H9 (cell line): Measurements from ENCODE around the gene GPD2. TPM values are rescaled to one million over a fixed set of nuclear protein-coding genes. Genes with fewer than 3 reads are reported as not detected.

Experiments
- DNase-seq: peaks from one replicate; pipeline ENCODE4 v3.0.0-alpha.2; 2017
- H2AFZ ChIP-seq: one replicate; pipeline ENCODE4 v1.6.1; 2013; ENCODE audit warnings: mild to moderate bottlenecking, low read length, control low read depth, moderate library complexity
- H2AK5ac ChIP-seq: 2 replicates; pipeline ENCODE4 v1.6.1; 2013; ENCODE audit warnings: low read length, control low read depth, mixed read lengths; ENCODE audit not compliant: insufficient read length
- H2BK120ac ChIP-seq: one replicate; pipeline ENCODE4 v1.6.1; 2013; ENCODE audit warnings: low read depth, mild to moderate bottlenecking, low read length, control low read depth, inconsistent platforms; ENCODE audit not compliant: poor library complexity, severe bottlenecking
- H2BK12ac ChIP-seq: 2 replicates; pipeline ENCODE4 v1.6.1; 2013; ENCODE audit warnings: low read length, control low read depth, mixed read lengths, low read depth; ENCODE audit not compliant: insufficient read length
- H2BK15ac ChIP-seq: 2 replicates; pipeline ENCODE4 v1.6.1; 2013; ENCODE audit warnings: low read depth, low read length, control low read depth
- H2BK20ac ChIP-seq: one replicate; pipeline ENCODE4 v1.6.1; 2013; ENCODE audit warnings: low read depth, mild to moderate bottlenecking, low read length, control low read depth, inconsistent platforms; ENCODE audit not compliant: poor library complexity, severe bottlenecking
- H2BK5ac ChIP-seq: 2 replicates; pipeline ENCODE4 v1.6.1; 2013; ENCODE audit warnings: low read length, control low read depth, mixed read lengths; ENCODE audit not compliant: insufficient read length
- H3K14ac ChIP-seq: 2 replicates; pipeline ENCODE4 v1.6.1; 2013; ENCODE audit warnings: low read length, control low read depth; ENCODE audit not compliant: insufficient read depth
- H3K18ac ChIP-seq: 2 replicates; pipeline ENCODE4 v1.6.1; 2013; ENCODE audit warnings: low read depth, mild to moderate bottlenecking, mixed read lengths, low read length, control low read depth; ENCODE audit not compliant: insufficient read length
- H3K23ac ChIP-seq: 2 replicates; pipeline ENCODE4 v1.6.1; 2013; ENCODE audit warnings: low read length, control low read depth, mixed read lengths, low read depth; ENCODE audit not compliant: insufficient read length
- H3K23me2 ChIP-seq: 2 replicates; pipeline ENCODE4 v1.6.1; 2013; ENCODE audit warnings: low read depth, mild to moderate bottlenecking, mixed read lengths, low read length, control low read depth; ENCODE audit not compliant: insufficient read length, poor library complexity, severe bottlenecking
- H3K27ac ChIP-seq: 2 replicates; pipeline ENCODE4 v1.5.1; 2013; ENCODE audit warnings: low read length, control low read depth, mixed read lengths, low read depth; ENCODE audit not compliant: insufficient read length
- H3K27me3 ChIP-seq: 2 replicates; pipeline ENCODE4 v1.6.1; 2013; ENCODE audit warnings: low read length, control low read depth, inconsistent platforms; ENCODE audit not compliant: insufficient read depth
- H3K4ac ChIP-seq: 2 replicates; pipeline ENCODE4 v1.6.1; 2013; ENCODE audit warnings: low read depth, mild to moderate bottlenecking, control low read depth, inconsistent platforms, low read length, moderate library complexity
- H3K4me1 ChIP-seq: 2 replicates; pipeline ENCODE4 v1.6.1; 2013; ENCODE audit warnings: low read length, control low read depth, inconsistent platforms; ENCODE audit not compliant: insufficient read depth
- H3K4me2 ChIP-seq: 2 replicates; pipeline ENCODE4 v1.6.1; 2013; ENCODE audit warnings: low read length, control low read depth, mixed read lengths; ENCODE audit not compliant: insufficient read length, insufficient read depth
- H3K56ac ChIP-seq: 2 replicates; pipeline ENCODE4 v1.6.1; 2013; ENCODE audit warnings: low read depth, mild to moderate bottlenecking, mixed read lengths, low read length, control low read depth; ENCODE audit not compliant: insufficient read length
- H3K79me1 ChIP-seq: 2 replicates; pipeline ENCODE4 v1.6.1; 2013; ENCODE audit warnings: low read depth, mild to moderate bottlenecking, moderate library complexity, low read length, control low read depth, inconsistent platforms; ENCODE audit not compliant: insufficient read depth, poor library complexity, severe bottlenecking
- H3K79me2 ChIP-seq: 2 replicates; pipeline ENCODE4 v1.6.1; 2013; ENCODE audit warnings: low read length, control low read depth, inconsistent platforms; ENCODE audit not compliant: insufficient read depth
- H3K9ac ChIP-seq: 2 replicates; pipeline ENCODE4 v1.6.1; 2013; ENCODE audit warnings: low read length, control low read depth, mixed read lengths; ENCODE audit not compliant: insufficient read length; ENCODE audit errors: extremely low read depth
- H3K9me3 ChIP-seq: one replicate; pipeline ENCODE4 v1.6.1; 2013; ENCODE audit warnings: low read depth, low read length, inconsistent platforms; ENCODE audit not compliant: control insufficient read depth
- H3T11ph ChIP-seq: one replicate; pipeline ENCODE4 v1.6.1; 2013; ENCODE audit warnings: mild to moderate bottlenecking, low read length, control low read depth, inconsistent platforms
- H4K20me1 ChIP-seq: one replicate; pipeline ENCODE4 v1.6.1; 2013; ENCODE audit not compliant: control insufficient read depth, insufficient read length, insufficient read depth
- H4K5ac ChIP-seq: 2 replicates; pipeline ENCODE4 v1.6.1; 2013; ENCODE audit warnings: low read depth, mild to moderate bottlenecking, mixed read lengths, low read length, control low read depth; ENCODE audit not compliant: insufficient read length
- H4K8ac ChIP-seq: replicated peaks from 2 replicates; pipeline ENCODE4 v1.6.1; 2013; ENCODE audit warnings: low read length, control low read depth, mixed read lengths, low read depth; ENCODE audit not compliant: insufficient read length
- H4K91ac ChIP-seq: 2 replicates; pipeline ENCODE4 v1.6.1; 2013; ENCODE audit warnings: low read depth, mild to moderate bottlenecking, moderate library complexity, mixed read lengths, low read length, control low read depth; ENCODE audit not compliant: insufficient read length
- H3K27ac Mint-ChIP-seq, 3 experiments: 2 replicates in 2 of 3; 3 replicates in 1 of 3; pipeline ENCODE4 v1.8.0; 2020 to 2021; ENCODE audit warnings: mixed read lengths in 3 of 3, mild to moderate bottlenecking in 1 of 3, moderate library complexity in 1 of 3
- H3K27me3 Mint-ChIP-seq: 2 replicates; pipeline ENCODE4 v1.8.0; 2021; ENCODE audit warnings: low read depth, mild to moderate bottlenecking, moderate library complexity, mixed read lengths
- H3K36me3 Mint-ChIP-seq, 3 experiments: 2 replicates in 2 of 3; 3 replicates in 1 of 3; pipeline ENCODE4 v1.8.0; 2020 to 2021; ENCODE audit warnings: low read depth in 3 of 3, mixed read lengths in 3 of 3; ENCODE audit not compliant: insufficient read depth in 1 of 3
- H3K4me1 Mint-ChIP-seq, 2 experiments: 2 replicates each; pipeline ENCODE4 v1.8.0; 2020; ENCODE audit warnings: mixed read lengths in 2 of 2
- H3K4me3 Mint-ChIP-seq, 2 experiments: 2 replicates in 1 of 2; 3 replicates in 1 of 2; pipeline ENCODE4 v1.8.0; 2020 to 2021; ENCODE audit warnings: mild to moderate bottlenecking in 2 of 2, mixed read lengths in 2 of 2, moderate library complexity in 1 of 2
- H3K9me3 Mint-ChIP-seq, 2 experiments: 2 replicates in 1 of 2; 3 replicates in 1 of 2; pipeline ENCODE4 v1.8.0; 2020; ENCODE audit warnings: mild to moderate bottlenecking in 2 of 2, mixed read lengths in 2 of 2, moderate library complexity in 1 of 2
- CTCF ChIP-seq: fragments of 200-600 bp; sonication (generic); conservative IDR thresholded peaks from 3 replicates; pipeline ENCODE4 v1.8.0; 2021; ENCODE audit warnings: antibody characterized with exemption, mild to moderate bottlenecking
- WGBS: extraction: QIAGEN DNeasy Blood & Tissue Kit; methylation state at CpG from one replicate; pipeline ENCODE4 v1.1.7; 2013; ENCODE audit warnings: missing lambda C conversion rate, low lambda C conversion rate, mixed read lengths; ENCODE audit not compliant: insufficient read length; ENCODE audit errors: extremely low coverage; 5-methylcytosine and 5-hydroxymethylcytosine counted together
- total RNA-seq: library from RNA; stranded (reverse); gene quantifications from 2 replicates; pipeline ENCODE4 v1.2.1, GENCODE V29; 2021

Gene GPD2
- total RNA-seq, 1 experiment from 2014 or later, result 46.0 TPM

DNA sequence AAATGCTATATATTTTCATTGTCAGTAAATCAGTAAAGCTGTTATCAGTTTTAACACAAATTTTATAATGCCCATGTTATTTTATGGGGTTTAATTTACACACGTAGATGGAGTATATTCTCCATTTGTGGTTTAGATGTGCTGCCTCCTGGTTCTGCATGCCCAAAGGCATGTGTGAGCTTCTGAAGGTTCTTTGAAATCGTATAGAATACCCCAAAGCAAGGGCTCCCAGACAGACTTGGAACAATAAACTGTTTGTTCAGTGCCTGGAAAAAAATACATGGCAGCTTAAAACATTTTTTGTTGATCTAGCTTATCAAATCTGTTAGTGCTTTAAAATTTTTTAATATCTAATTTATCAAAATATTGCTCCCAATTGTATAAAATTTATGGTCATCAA, 150.4 kb downstream of the GPD2 start:
- Mint-ChIP-seq H3K4me1 (peaks cover 30 to 49% of the 10 kb centered on the region in 2 experiments), H3K27me3 (no peaks in the 10 kb centered on the region), H3K27ac (no peak overlapping the region), H3K4me3 (no peak overlapping the region), H3K9me3 (no peaks in the 10 kb centered on the region), H3K36me3 (no peaks in the 10 kb centered on the region)
- H2BK20ac ChIP-seq, result no peak overlapping the region
- H3K56ac ChIP-seq, result no peak overlapping the region
- H2AK5ac ChIP-seq, result no peak overlapping the region
- no peak for DNase-seq
- H2BK5ac ChIP-seq, result no peak overlapping the region
- H3K14ac ChIP-seq, result no peak overlapping the region
- no peak overlapping the region for H2BK15ac ChIP-seq
- no peak overlapping the region for H2BK12ac ChIP-seq
- no peaks in the 10 kb centered on the region for H3K23me2 ChIP-seq
- H4K5ac ChIP-seq, result no peak overlapping the region
- H3K23ac ChIP-seq, result no peak overlapping the region
- no peak overlapping the region for H3T11ph ChIP-seq
- no peaks in the 10 kb centered on the region for H3K27me3 ChIP-seq
- H3K18ac ChIP-seq, result no peak overlapping the region
- H4K8ac ChIP-seq, result no peak overlapping the region
- no peak overlapping the region for H3K9ac ChIP-seq
- no peaks in the 10 kb centered on the region for H3K79me2 ChIP-seq
- H3K27ac ChIP-seq, result no peak overlapping the region
- no peak for TF ChIP-seq CTCF
- H3K4me2 ChIP-seq, result no peak overlapping the region
- H3K4ac ChIP-seq, result no peak overlapping the region
- no peaks in the 10 kb centered on the region for H3K79me1 ChIP-seq
- H3K4me1 ChIP-seq, result peaks cover 2% of the 10 kb centered on the region; the same call in 1 of the 2 replicates
- H2AFZ ChIP-seq, result no peak overlapping the region
- H4K91ac ChIP-seq, result no peak overlapping the region
- H3K9me3 ChIP-seq, result no peaks in the 10 kb centered on the region
- no CpG with 5 or more reads among the region's 2 CpGs for WGBS
- no peak overlapping the region for H2BK120ac ChIP-seq
- H4K20me1 ChIP-seq, result no peaks in the 10 kb centered on the region
